Measurements from ENCODE around the gene PPP1R3G.

Gene PPP1R3G

DNA sequence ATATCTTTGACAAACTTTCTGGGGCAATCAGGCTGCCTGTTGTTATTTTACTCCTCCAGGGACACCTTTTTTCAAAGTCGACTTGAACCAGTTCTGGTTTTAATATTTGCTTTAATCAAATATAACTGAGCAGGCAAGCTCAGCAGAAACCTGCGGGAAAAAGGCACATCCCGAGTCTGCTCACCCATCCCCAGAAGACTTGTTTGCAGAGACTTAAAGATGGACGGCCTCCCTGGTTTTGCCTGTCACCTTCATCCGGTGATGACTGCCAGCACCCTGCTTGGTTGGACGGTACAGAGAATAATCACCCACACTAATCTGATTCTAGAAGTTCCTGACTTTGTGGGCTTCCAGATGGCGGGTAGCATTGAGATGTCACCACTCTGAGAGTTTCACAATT is 36.8 kb downstream of the PPP1R3G start:
- FAIRE-seq = no peak

DNA sequence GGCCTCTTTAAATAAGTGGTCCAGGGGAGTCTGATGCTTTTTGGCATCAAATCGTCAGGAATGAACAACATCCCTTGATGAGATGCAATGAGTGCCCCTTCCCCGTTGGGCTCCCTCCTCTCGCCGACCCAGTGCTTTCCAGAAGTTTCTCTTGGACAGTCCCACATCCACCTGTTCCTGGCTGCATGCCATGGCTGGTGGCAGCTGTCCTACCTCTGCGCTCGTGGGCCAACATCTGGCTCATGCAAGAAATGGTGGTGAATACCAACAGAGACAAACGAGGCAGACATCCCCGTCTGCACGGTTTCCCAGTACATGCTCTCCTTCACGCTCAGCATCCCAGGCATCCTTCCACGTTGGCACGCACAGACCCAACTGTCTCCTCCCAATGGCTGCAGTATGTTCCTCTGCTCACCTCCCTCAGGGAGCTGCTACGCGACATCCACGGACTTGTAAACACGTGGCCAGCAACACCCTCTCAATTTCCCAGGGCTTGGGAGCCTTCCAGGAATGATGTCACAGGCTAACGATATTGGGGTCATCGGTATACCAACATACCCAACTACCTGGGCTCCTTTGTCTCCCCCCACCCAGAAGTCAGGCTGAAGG is 37.5 kb downstream of the PPP1R3G start:
- FAIRE-seq = no peak

DNA sequence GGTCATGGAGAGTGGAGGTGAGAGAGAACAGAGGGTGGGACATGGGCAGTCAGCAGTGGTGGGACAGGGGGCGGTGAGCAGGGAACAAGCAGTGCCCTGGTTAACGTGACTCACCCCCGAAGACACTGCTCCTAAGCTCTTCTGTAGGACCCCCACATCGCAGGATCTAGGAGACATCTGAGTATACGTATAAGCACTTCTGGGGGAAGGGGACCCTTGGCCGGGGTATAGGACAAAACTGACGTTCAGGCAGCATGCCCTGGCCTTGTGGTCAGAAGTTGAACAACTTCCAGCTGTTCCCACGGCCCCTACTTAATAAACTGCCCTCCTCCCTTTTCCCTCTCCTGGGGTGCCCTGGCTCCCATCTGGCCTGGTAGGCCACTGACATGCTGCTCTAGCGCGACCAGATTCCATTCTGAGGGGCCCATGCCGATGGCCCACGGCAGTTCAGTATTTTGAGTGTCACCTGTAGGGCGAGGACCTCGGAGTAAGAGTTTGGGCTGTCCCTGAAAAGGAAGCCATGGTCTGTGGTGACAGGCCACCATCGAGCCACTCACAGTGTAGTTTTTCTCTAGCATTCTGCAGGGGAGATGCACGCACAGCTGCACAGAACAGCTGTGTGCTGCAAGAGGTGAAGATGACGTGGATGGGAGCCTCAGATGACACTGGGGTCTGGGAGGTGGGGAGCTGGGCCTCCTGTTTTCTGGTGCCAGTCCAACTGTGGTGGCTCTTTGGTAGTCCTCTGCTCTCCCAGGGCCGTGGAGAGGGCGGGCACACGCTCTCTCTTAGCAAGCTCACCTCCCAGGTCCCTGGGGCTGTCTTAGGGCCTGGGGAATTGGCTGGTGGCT is 38.4 kb downstream of the PPP1R3G start:
- no peak for FAIRE-seq

DNA sequence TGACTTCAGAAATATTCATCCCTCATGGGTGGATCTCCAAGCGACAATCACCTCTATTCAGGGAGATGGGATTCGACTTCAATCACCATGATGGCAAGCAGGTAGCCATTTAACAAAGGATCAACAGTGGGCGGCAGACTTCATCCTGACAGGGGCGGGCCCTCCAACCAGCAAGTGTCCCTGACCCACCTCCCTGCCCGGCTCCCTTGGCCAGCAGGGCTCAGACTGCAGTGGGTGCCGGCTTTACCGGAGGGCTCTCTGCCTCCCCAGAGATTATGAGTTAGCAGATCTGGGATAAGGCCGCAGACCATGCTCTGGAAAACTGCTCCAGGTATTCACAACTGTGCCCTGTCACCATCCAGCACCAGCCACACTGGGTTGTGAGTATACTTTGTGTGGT is 39.4 kb downstream of the PPP1R3G start:
- FAIRE-seq = no peak

DNA sequence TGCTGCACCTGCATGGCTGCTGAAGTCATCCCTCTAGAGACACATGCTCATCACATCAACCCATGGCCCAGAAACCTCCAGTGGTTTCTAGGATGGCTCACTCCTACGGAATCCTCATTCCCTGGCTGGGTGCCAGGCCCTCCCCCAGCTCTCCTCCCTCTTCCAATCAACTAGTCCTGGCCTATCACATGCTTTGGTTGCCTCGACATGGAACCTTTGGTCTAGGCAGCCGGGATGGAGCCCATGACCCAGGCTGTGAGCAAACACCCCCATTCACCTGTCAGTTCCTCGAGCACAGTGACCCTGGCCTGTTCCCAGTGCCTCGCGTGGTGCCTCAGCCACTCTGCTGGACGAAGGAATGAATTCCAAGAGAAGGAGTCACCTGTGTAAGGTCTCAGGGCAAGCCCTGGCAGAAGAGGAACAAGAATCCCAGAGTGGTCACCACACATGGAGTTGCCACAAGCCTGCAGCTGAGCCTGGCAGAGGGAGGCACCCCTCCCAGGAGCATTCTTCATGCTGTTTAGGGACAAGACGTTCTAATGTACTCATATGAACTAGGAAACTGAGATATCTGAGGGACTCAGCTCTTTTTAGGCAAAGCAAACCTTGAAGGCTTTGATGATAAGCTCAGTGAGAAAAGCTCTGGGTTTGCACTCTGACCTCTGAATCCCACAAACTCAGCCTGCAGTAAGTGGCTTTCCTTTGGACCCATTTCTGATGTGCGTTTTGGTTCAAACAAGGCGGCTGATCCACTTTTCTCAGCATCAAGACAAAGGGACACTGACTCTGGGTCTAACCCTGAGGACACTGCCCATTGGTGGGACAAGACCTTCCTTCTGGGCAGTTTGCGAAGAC is 40.2 kb downstream of the PPP1R3G start:
- FAIRE-seq = no peak

DNA sequence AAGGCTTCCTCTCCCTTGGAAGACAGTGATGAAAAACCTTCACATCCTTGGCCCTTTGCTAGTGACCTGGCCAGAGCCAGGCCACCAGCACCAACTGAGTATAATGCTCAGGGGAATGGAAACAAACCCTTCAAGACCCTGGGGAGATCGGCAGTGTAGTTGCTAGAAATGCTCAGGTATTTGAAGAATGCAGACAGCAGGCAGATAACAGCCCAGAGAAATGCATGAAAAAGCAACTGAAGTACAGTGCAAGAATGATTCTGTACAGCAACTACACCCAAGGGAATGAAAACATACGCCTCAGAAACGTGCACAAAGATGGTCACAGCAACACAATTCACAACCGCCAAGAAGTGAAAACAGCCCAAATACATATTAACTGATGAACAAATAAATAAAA is 41.1 kb downstream of the PPP1R3G start:
- no peak for FAIRE-seq

DNA sequence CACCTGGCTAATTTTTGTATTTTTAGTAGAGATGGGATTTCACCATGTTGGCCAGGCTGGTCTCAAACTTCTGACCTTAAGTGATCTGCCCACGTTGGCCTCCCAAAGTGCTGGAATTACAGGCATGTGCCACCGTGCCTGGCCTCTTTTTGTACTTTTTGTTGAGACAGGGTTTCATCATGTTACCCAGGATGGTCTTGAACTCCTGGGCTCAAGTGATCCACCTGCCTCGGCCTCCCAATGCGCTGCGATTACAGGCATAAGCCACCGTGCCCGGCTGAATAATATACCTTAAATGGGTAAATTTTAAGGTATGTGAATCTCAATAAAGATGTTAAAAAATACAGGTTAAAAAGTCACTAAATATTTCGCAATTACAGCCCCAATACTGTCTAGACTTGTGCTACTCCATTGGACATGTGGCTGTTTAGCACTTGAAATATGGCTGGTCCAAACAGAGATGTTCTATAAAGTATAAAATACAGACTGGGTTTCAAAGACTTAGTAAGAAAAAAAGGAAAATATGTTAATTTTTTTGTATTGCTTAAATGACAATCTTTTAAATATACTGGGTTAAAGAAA is 42.1 kb downstream of the PPP1R3G start:
- no peak for FAIRE-seq

DNA sequence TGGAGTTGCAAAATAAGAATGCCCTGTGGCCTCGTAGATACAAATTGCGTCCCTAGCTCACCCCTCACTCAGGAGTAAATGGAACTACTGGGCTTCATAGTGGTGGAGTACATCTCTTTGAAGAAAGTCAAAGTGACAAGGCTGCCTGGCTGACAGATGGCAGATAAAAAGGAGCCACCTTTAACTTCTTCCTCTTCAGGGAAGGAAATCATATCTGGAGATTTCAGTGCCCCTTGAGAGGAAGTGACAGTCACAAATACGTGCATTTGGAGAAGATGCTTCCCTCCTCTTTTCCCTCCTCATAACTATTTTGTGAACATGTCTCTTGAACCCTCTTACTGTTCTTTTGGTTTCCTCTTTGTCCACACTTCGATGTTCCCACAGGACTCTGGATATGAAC is 43.2 kb downstream of the PPP1R3G start:
- FAIRE-seq = no peak

DNA sequence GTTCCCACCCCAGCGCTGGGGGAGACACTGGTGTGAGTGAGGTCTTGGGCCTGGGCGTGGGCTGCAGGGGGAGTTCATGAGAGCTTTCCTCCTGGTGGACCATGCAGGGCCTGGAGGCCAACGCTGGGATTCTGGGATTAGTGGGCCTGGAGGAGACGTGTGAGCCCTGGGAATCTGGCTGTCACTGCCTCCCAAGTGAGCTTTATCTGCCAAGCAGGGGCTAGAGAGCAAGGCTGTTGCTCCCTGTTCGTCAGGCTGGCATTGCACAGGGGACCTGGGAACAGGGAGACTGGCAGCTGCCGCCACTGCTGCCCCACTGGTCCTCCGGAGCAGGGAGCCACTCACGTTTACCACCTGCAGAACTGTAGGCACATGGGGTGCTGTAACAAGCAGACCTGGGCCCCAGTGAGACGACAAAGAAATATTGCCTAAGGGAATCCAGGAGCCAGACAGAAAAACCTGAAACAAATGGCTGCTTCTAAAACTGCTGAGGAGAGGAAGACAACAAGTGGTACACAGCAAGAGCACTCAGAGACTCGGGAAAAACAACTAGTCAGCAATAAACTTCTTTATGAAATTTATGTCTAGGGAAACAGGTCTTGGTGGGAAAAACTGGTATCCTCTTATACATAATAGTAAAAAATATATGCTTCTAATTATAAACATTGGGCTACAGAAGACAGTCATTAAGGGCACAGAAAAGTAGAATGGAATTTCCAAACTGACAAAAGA is 45.2 kb downstream of the PPP1R3G start:
- no peak for FAIRE-seq

DNA sequence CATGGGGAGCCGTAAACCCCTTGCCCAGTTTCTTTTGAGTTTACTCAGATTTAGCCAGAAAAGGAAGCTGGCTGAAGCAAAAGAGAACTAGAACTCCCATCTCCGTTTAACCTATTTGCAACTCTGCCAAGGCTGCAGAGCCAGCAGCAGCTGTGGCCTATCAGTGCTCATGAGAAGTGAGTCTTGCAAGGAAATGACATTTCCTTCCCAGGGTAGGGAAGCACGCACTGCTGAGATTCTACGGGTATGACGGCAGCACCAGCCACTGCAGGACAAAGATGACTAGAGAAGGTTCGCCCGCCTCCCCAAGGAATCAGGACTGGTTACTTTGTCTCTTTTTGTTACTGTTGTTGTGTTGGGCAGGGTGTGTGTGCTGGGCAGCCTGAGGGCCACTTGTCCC is 47.6 kb downstream of the PPP1R3G start:
- FAIRE-seq = no peak

DNA sequence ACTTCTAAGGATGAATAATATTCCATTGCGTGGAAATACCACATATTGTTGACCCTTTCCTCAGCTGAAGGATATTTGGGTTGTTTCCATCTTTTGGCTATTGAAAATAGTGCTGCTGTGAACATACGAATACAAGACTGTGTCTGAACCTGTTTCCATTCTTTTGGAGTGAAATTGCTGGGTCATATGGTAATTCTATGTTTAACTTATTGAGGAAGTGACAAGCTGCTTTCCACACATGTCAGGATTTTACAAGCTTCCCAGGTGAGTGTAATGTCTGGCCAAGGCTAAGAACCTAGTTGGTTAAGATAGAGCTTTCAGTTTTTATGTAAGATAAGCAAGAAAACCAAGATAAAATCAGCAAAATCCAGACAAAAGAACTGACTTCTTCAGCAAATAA is 48.8 kb downstream of the PPP1R3G start:
- FAIRE-seq = no peak

DNA sequence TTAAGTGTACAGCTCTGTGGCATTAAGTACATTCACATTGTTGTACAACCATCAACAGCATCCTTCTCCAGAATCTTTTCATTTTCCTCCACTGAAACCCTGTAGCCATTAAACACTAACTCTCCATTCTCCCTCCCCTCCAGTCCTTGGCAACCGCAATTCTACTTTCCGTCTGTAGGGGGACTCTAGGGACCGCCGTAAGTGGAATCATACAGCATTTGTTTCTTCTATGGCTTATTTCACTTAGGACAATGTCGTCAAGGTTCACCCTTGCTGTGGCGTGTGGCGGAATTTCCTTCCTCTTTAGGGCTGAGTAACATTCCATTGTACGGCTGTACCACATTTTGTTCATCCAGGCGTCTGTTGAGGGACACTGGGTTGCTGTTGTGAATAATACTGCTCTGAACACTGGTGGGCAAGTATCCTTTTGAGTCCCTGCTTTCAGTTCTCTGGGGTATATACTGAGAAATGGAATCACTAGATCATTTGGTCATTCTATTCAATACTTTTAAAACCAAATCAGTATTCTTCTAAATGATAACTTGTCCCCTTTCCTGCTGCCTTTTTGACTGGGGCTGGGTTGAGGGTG is 50.7 kb downstream of the PPP1R3G start:
- FAIRE-seq = no peak

DNA sequence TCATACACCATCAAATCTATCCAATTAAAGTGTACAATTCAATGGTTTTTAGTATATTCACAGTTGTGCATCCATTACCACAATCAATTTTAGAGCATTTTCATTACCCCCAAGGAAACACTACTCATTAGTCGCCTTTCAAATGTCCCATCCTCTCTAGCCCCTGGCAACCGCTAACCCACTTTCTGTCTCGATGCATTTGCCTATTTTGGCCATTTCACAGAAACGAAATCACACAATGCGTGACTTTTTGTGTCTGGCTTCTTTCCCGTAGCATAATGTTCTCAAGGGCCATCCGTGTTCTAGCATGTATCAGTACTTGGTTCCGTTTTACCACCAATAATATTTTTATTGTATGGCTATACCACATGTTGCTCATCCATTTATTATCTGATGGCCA is 51.7 kb downstream of the PPP1R3G start:
- FAIRE-seq = no peak
